GM19023 (cell line): ENCODE measurements around the gene NOMO2.
"Not testable (repeated sequence)": the region's sequence is repeated elsewhere in the genome, so short reads cannot be mapped to it uniquely, and the experiment has no call there.

Experiments
- ATAC-seq: cut with Tn5 transposase; IDR thresholded peaks from one replicate; pipeline ENCODE4 v1.9.1; 2021; ENCODE audit warnings: mild to moderate bottlenecking, moderate library complexity; ENCODE audit not compliant: unreplicated experiment

NOMO2 gene

GRCh38 chr16:18521445-18522181 is 40.3 kb downstream of the NOMO2 start:
- not testable (repeated sequence) for ATAC-seq

- ATAC-seq, result not testable (repeated sequence)
Observed at GRCh38 chr16:18518536-18519283, 43.2 kb downstream of the NOMO2 start.

GRCh38 chr16:18498430-18498829 is 63.5 kb downstream of the NOMO2 start:
- not testable (repeated sequence) for ATAC-seq

DNA sequence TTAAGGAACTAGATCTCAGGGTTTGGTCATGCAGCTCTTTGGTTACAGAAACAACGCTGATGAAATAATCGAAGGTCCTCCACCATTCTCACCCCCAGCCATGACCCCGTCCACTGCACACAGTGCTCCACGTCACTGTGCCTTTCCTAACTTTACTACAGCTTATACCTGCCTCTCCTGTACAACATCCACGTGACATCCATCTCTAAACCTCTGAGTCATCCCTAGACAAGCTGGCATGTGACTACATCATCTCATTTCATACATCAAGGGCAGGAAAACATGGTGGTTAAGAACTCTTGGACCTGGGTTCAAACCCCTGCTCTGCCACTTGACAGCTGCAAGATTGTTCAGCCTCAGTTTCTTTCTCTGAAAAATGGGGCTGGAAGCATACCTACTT is 64.9 kb downstream of the NOMO2 start:
- not testable (repeated sequence) for ATAC-seq

DNA sequence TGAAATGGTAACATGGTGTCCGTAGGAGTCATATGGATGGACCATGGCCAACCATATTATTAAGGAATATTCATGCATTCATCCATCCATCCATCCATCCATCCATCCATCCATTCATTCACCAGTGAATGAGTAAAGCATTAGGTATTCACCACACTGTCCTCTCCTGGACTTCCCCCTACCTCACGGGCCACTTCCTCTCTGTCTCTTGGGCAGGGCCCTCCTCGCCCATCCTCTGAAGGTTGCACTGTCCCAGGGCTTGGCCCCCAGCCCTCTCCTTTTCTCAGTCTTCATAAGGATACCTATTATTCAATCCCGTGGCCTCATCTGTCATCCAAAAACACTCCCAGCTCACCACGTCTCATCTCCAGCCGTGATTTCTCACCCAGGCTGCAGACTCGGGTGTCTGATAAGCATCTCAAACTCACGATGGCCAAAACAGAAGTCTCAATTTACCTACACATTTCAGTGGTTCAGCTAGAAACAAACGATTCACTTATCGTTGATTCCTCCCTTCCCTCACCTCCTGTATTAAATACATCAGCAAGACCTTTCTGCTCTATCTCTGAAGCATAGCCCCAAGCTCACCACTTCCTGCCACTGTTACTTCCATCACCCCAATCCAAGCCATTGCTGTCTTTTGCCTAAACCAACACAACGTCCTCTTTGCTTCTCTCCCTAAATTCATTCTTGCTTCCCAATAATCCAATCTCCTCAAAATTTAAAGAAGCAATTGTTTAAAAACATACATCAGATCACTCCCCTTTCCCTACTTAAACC is 69.6 kb downstream of the NOMO2 start:
- not testable (repeated sequence) for ATAC-seq

GRCh38 chr16:18436025-18436424 is 125.9 kb downstream of the NOMO2 start:
- not testable (repeated sequence) for ATAC-seq

- ATAC-seq, result not testable (repeated sequence)
Observed at GRCh38 chr16:18415827-18416226, 146.1 kb downstream of the NOMO2 start.

GRCh38 chr16:18409532-18410293 is 152.2 kb downstream of the NOMO2 start:
- ATAC-seq, result not testable (repeated sequence)

DNA sequence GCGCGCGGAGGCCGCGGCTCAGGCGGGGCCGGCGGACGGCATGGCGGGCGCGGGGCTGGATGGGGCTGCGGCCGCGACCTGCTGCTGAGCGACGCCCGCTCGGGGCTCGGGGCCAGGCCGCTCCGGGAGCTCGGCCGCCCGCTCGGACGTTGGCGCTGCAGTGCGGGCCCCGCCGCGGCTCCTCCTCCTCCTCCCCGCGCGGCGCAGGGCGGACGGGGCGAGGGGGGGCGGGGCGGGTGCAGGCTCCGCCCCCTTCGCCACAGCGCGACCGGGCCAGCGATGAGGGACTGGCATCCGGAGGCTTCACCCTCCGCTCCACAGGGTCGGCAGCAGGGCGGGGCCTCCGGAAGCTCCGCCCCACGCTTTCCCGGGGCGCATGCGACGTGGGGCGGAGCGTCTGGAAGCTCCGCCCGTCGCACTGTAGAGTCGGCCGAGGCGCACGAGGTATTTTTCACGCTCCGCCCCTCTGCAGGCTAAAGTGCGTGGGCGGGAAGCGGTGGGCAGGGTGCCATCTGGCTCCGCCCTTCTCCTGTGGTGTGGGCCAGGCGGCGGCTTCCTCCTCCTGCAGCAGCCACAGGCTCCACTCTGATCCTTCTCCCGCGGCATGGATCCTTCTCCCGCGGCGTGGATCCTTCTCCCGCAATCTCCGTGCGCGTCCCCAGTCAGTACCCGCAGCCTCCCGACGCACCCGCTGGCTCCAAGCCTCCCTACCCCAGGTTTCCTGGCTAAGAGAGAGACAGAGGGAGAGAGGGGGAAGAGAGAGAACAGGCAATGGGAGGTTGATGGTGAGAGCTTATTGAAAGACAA is 159.8 kb downstream of the NOMO2 start:
- ATAC-seq, result not testable (repeated sequence)

DNA sequence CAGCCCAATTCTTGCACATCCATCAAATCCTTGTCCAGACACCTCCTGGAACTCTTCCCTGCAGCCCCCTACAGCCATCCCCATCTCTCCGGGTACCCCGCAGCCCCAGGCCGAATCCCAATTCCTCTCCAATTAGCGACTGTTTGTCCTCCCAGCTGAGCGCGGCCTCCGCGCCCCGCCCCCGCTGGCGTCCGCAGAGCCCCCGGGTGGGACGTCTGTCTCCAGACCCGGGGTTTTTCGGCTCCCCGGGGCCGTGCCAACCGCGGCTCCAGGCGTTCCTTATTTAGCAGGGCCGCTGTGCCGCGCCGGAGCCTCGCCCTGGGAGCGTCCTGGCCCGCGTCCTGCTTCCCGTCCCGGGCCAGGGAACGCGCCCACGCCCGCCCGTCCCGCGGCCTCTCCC is 160.7 kb downstream of the NOMO2 start:
- not testable (repeated sequence) for ATAC-seq

DNA sequence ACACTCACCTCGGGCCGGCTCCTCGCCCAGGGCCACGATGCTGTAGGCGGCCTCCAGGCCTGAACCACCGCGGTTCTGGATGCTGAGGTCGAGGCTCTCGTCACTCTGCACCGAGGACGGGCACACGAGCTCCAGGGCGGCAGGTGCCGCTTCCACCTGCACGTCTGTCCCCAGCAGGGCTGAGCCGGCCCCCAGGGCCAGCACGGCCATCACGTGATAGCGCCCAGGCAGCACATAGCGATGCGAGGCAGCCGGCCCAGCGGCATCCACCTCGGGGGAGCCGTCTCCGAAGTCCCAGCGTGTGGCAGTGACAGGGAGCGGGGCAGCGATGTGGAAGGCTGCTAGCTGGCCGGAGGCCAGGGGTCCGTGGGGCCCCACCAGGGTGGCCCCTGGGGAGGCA is 167.5 kb downstream of the NOMO2 start:
- ATAC-seq, result not testable (repeated sequence)

- not testable (repeated sequence) for ATAC-seq
Observed at GRCh38 chr16:18387767-18388166, 174.1 kb downstream of the NOMO2 start.

DNA sequence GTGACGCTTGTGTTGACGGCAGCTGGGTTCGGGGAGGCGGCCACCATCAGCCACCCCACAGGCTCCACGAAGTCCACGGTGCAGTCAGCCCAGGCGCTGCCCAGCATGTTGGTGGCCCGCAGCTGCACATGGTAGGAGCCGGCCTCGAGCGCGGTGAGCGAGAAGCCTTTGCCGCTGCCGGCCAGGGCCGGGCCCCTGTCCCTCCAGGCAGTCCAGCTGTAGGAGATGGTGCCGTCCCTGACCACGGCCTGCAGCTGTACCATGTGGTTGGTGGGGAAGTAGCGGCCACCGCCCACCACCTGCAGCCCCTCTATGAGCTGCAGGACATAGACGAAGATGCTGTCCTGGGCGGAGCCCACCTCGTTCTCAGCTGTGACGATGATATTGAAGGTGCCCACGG is 175.4 kb downstream of the NOMO2 start:
- ATAC-seq, result not testable (repeated sequence)

- ATAC-seq, result not testable (repeated sequence)
Observed at GRCh38 chr16:18385285-18385684, 176.6 kb downstream of the NOMO2 start.

DNA sequence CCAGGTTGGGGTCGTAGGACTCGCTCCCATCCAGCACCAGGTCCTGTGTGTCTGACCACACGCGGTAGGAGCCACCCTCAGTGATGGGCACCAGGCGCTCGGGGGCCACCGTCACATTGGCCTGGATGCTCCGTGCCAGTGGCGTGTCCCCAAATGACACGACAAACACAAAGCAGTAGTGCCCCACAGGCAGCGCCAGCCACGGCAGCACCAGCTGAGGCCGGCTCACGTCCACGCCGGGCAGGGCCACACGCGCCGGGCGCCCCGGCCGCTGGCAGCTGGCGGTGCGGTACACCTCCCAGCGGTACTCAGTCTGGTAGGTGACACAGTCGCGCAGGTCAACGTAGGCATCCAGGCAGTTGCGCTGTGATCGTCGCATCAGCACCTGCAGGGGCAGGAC is 177.0 kb downstream of the NOMO2 start:
- not testable (repeated sequence) for ATAC-seq

DNA sequence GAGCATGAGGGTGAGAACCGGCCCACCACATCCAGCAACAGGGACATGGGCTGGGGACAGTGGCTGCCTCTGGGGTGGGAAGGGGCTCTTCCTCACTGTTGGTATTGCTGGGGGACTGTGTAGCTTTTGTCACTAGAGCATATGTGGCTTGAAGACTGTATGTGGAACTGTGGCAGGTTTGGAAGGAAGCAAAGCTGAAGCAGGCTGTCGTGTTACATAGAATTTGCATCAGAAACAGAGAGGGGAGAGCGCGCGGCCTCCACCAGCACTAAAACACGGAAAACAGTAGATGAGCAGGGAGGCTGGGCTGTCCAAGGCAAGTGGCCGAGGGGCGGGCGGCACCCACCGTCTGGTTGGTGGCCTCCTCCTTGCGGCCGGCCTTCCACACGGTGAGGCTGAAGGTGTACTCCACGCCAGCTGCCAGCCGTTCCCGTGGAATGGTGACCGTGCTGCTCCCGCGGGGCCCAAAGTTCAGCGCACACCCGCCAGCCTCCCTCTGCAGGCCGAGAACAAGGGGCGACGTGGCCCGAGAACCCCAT is 177.7 kb downstream of the NOMO2 start:
- ATAC-seq, result not testable (repeated sequence)

GRCh38 chr16:18382696-18383095 is 179.2 kb downstream of the NOMO2 start:
- not testable (repeated sequence) for ATAC-seq
